ENCODE data around the gene PLEKHG3.

GRCh38 chr14:64658201-64658600, 46.0 kb upstream of the PLEKHG3 start:
- no peak for TF ChIP-seq EZH2 (IDR thresholded peaks at IDR 0.05)
- TF ChIP-seq POLR2AphosphoS5 (IDR thresholded peaks at IDR 0.05; ENCODE audit: borderline replicate concordance, low read depth, low read length), result no peak

All from SK-N-MC (cell line).